GM12875 (cell line): ENCODE results near the gene LMCD1.

Source experiments
- H3K4me3 ChIP-seq: one replicate; pipeline ENCODE4 v1.5.1; 2011; ENCODE audit warnings: low read depth, low read length, control low read depth
- TF ChIP-seq, protein P1 (sequence below): IDR thresholded peaks from 2 replicates; pipeline ENCODE4 v1.5.1; 2011; ENCODE audit warnings: low read depth, mild to moderate bottlenecking, control low read depth, inconsistent platforms, low read length, moderate library complexity, borderline replicate concordance; ENCODE audit not compliant: insufficient read depth

LMCD1 gene

DNA sequence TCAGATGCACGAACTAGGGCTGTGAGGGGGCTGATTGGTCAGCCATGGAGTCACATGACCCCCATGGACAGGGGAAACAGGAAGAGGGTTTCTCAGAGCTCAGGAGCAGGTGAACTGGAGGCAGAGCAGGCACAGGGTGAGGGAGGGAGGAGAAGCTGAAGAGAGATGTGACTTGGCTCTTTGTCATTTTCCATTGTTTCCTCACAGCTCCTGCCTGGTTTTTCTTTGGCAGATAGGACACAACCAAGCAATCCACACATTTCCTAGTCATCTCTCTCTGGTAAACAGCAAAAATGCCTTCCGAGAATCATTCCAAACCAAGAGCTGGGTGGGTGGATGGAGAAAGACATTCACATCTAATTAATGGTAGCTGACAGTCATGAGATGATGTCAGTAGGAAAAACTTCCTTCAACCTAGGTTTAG lies 43.4 kb upstream of the LMCD1 start:
- H3K4me3 ChIP-seq = no peak overlapping the region
- TF ChIP-seq, protein P1, sequence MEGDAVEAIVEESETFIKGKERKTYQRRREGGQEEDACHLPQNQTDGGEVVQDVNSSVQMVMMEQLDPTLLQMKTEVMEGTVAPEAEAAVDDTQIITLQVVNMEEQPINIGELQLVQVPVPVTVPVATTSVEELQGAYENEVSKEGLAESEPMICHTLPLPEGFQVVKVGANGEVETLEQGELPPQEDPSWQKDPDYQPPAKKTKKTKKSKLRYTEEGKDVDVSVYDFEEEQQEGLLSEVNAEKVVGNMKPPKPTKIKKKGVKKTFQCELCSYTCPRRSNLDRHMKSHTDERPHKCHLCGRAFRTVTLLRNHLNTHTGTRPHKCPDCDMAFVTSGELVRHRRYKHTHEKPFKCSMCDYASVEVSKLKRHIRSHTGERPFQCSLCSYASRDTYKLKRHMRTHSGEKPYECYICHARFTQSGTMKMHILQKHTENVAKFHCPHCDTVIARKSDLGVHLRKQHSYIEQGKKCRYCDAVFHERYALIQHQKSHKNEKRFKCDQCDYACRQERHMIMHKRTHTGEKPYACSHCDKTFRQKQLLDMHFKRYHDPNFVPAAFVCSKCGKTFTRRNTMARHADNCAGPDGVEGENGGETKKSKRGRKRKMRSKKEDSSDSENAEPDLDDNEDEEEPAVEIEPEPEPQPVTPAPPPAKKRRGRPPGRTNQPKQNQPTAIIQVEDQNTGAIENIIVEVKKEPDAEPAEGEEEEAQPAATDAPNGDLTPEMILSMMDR = no peak

DNA sequence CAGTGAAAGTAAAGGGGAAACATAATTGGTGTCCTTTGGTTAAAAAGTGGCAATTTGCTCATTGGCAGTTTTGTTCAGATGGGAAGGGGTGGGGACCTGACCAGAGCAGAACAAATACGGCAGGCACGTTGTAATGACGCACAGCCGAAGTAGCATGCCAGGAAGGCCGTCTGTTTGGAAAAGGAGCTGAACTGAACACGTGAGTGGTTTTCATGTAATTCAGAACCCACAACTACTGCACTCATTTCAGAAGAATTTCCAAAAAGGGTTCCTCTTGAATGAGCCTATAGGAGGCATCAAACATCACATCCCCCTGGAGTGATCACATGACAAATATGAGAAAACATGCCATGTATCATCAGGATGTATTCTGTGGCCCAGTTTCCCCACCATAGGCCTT lies 42.9 kb upstream of the LMCD1 start:
- TF ChIP-seq, protein P1 = no peak

DNA sequence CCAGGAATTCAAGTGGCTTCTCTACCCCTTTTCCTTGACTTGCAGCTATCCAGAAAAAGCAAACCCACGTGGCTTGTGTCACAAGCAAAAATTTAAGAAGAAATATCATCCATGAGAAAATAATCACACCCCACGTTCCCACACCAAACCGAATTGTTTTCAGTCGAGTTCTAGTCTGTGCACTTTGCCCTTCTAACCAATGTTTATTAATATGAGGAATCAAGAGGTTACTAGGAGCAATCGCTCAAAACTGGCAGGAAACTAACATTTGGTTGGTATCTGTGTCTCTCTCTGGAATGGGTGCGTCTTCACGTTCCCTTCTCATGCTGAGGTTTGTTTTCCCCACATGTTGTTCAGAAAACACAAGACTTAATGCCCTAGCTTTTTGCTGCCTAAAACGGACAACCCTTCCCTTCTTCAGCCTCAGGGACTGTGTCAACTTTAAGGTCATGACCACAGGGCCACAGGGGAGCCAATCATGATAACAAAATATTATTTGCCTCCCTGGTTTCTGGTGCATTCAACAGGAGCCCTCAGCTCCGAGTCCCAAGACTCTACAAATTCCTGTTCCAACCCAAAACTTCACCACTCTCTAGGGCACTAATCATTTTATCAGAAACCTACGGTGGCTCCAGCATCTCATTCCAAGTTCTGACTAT lies 41.4 kb upstream of the LMCD1 start:
- no peak overlapping the region for H3K4me3 ChIP-seq
- TF ChIP-seq, protein P1 = no peak

More for the DNA sequence above, 42.9 kb upstream of the LMCD1 start:
- no peak overlapping the region for H3K4me3 ChIP-seq

DNA sequence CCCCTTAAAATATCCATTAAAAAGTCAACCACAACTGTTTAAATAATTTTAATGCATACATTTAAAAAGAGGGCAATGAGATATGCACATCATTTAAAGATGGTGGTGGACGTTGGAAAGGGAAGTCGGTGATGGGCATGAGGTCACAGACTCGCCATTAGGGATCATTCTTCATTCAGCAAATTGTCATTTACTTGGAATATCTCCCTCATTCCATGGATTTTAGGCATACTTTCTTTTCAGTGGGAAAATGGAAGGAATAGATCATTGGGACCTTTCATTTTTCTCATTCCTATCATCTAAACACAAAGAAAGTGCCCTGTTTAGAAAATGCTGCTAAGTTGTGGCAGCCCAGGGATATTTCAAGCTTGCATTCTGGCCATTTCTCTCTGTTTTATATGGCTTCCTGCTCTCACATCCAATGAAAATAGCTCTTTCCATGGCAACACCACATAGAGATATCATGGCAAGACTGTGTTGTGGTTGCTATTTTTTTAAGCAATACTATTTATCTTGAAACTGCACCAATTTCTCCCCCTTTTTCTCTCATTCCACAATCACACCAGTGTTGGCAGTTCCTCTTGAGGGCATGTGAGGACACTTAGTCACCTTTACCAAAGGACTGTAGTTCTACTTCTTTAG lies 40.7 kb upstream of the LMCD1 start:
- no peak overlapping the region for H3K4me3 ChIP-seq
- TF ChIP-seq, protein P1 = no peak

DNA sequence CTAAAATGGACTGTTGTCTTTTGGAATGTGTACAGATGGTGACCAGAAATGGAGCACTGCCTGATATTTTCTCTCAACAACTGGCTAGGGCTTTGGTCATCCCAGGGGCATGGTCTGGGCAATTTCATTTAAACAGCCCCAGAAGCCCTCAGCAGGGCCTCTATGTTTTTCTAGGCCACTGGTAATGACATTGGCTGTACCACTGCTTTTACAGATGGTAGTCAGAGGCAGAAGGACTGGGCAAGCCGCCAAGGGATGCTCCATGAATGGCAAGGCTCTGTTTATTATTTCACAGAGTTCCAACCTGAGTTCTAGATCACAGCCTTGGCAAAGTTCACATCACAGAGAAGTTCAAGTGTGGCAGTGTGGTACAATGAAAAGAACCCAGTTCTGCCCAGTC lies 37.0 kb upstream of the LMCD1 start:
- H3K4me3 ChIP-seq = no peak overlapping the region

DNA sequence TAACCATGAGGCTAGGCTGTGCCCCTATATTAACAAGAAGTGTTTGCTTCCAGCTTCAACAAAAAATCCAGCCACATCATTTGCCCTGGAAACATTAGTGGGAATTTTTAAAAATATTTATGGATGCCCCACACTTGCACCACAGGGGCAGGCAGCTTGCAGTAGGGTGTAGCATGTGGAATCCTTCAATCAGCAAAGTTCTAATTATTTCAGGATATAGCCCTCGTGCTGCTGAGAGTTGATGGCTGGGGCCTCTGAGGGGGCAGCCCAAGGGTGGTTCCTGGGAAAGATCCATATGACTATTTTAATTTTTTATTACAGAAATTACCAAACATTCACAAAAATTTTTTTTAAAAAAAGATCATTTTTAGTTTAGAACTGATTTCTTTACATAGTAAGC lies 35.1 kb upstream of the LMCD1 start:
- H3K4me3 ChIP-seq = no peak overlapping the region
- TF ChIP-seq, protein P1 = no peak

More for the DNA sequence above, 37.0 kb upstream of the LMCD1 start:
- TF ChIP-seq, protein P1 = no peak

DNA sequence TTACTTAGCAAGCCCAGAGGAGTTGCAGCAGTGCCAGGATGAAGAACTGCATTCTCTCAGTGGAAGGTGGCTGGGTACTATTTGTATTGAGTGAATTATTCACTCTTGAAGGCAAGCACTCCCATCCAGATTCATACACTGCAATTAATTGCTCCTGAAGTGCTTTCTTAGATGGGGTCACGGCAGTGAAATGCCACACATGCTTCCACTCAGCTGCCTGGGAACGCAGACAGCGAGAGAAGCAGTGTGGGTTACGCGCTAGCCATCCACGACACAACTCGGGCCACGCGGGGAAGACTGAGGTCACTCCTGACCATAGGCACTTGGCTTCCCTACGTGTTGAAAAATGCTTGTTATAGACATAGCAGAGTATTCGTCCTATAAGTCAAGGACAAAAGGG lies 30.8 kb upstream of the LMCD1 start:
- H3K4me3 ChIP-seq = no peak overlapping the region
- TF ChIP-seq, protein P1 = no peak
